DND-41 (cell line): Measurements from ENCODE around the gene SDCCAG8.

Experiments
- ATAC-seq: fragments of 200-7000 bp; cut with Tn5 transposase; 3 replicates; pipeline ENCODE4 v1.9.1; 2021; ENCODE audit warnings: low read depth; ENCODE audit not compliant: insufficient read depth
- DNase-seq: peaks from one replicate; pipeline ENCODE4 v3.0.0-alpha.2; 2020
- H2AFZ ChIP-seq: 2 replicates; pipeline ENCODE4 v1.6.0; 2012; ENCODE audit warnings: low read depth, low read length
- H3K27ac ChIP-seq: 2 replicates; pipeline ENCODE4 v1.5.1; 2012; ENCODE audit warnings: low read length, inconsistent platforms
- H3K27me3 ChIP-seq: fragments of 200-600 bp; sonication (generic); 2 replicates; pipeline ENCODE4 v1.6.0; 2012; ENCODE audit warnings: low read length, mild to moderate bottlenecking, inconsistent platforms; ENCODE audit not compliant: insufficient read depth, poor library complexity
- H3K36me3 ChIP-seq: 2 replicates; pipeline ENCODE4 v1.5.1; 2012; ENCODE audit warnings: low read length, inconsistent platforms; ENCODE audit not compliant: insufficient read depth
- H3K4me1 ChIP-seq: 2 replicates; pipeline ENCODE4 v1.5.1; 2012; ENCODE audit warnings: mild to moderate bottlenecking, low read length; ENCODE audit not compliant: insufficient read depth
- H3K4me2 ChIP-seq: 2 replicates; pipeline ENCODE4 v1.6.0; 2012; ENCODE audit warnings: mild to moderate bottlenecking, moderate library complexity, low read length, inconsistent platforms; ENCODE audit not compliant: insufficient read depth
- H3K4me3 ChIP-seq, 2 experiments: fragments of 200-600 bp in 1 of 2; shearing (Covaris generic) in 1 of 2; 2 replicates each; pipeline ENCODE4 v1.5.1; 2012 to 2016; ENCODE audit warnings: inconsistent platforms in 2 of 2, low read length in 2 of 2, mild to moderate bottlenecking in 2 of 2, low read depth in 1 of 2, moderate library complexity in 1 of 2
- H3K79me2 ChIP-seq: 2 replicates; pipeline ENCODE4 v1.6.0; 2012; ENCODE audit warnings: low read length, inconsistent platforms; ENCODE audit not compliant: insufficient read depth
- H3K9ac ChIP-seq: 2 replicates; pipeline ENCODE4 v1.6.0; 2012; ENCODE audit warnings: low read depth, mild to moderate bottlenecking, inconsistent platforms, low read length, moderate library complexity
- H3K9me3 ChIP-seq: 2 replicates; pipeline ENCODE4 v1.5.1; 2012; ENCODE audit warnings: low read length, moderate library complexity, mild to moderate bottlenecking, inconsistent platforms; ENCODE audit not compliant: insufficient read depth, severe bottlenecking
- H4K20me1 ChIP-seq: 2 replicates; pipeline ENCODE4 v1.6.0; 2012; ENCODE audit warnings: low read length; ENCODE audit not compliant: insufficient read depth
- CTCF ChIP-seq: IDR thresholded peaks from 2 replicates; pipeline ENCODE4 v1.5.1; 2012; ENCODE audit warnings: borderline replicate concordance, low read length, moderate library complexity, mild to moderate bottlenecking; ENCODE audit not compliant: poor library complexity, severe bottlenecking; ENCODE audit errors: extremely low read depth
- EZH2 ChIP-seq: IDR thresholded peaks from 3 replicates; pipeline ENCODE4 v1.6.1; 2012; ENCODE audit warnings: borderline replicate concordance, low read depth, mild to moderate bottlenecking, moderate library complexity, low read length, inconsistent platforms; ENCODE audit not compliant: severe bottlenecking

SDCCAG8 gene

GRCh38 chr1:243254927-243255790, 682 bp upstream of the SDCCAG8 start, which contains the start of gene CEP170:
Gene CEP170, minus strand, starts transcription at chr1:243255281. Its CDS starts 30,001 bp downstream, at chr1:243225280.
- Histone ChIP-seq H3K4me2 (peak within 1 kb of the TSS; percentile 73), H3K79me2 (peaks cover 94% of the 10 kb centered on the region), H3K9ac (peak within 1 kb of the TSS; percentile 83), H3K27me3 (no peaks in the 10 kb centered on the region), H3K4me1 (peaks cover 36% of the 10 kb centered on the region), H4K20me1 (peaks cover 10% of the 10 kb centered on the region; the same call in 1 of the 2 replicates), H3K9me3 (no peaks in the 10 kb centered on the region), H2AFZ (peak within 1 kb of the TSS; percentile 87), H3K36me3 (no peaks in the 10 kb centered on the region), H3K4me3 (peak within 1 kb of the TSS; percentile 41 to 70), H3K27ac (peak within 1 kb of the TSS; percentile 98)
- DNase-seq (peak; percentile 95), ATAC-seq (peak; percentile 64)
- no peak for TF ChIP-seq CTCF
- TF ChIP-seq EZH2 = no peak

GRCh38 chr1:243256590-243256989, 749 bp downstream of the SDCCAG8 start:
- peak overlapping the region; percentile 83 for H3K9ac ChIP-seq
- DNase-seq = no peak
- H3K4me1 ChIP-seq = peaks cover 36% of the 10 kb centered on the region
- H3K27me3 ChIP-seq = no peaks in the 10 kb centered on the region
- peak overlapping the region; percentile 73 for H3K4me2 ChIP-seq
- H3K36me3 ChIP-seq = no peaks in the 10 kb centered on the region
- H3K4me3 ChIP-seq = peak overlapping the region; percentile 41 to 70
- H4K20me1 ChIP-seq = peaks cover 3% of the 10 kb centered on the region; the same call in 1 of the 2 replicates
- no peak overlapping the region; the same call in 1 of the 2 replicates for H2AFZ ChIP-seq
- H3K9me3 ChIP-seq = no peaks in the 10 kb centered on the region
- H3K27ac ChIP-seq = peak overlapping the region; percentile 89
- TF ChIP-seq CTCF (no peak), EZH2 (no peak)
- ATAC-seq = no peak
- H3K79me2 ChIP-seq = peaks cover 91% of the 10 kb centered on the region

GRCh38 chr1:243257189-243257588, 1.3 kb downstream of the SDCCAG8 start:
- no peak for ATAC-seq
- H4K20me1 ChIP-seq = peaks cover 3% of the 10 kb centered on the region; the same call in 1 of the 2 replicates
- H3K27ac ChIP-seq = no peak overlapping the region
- H3K27me3 ChIP-seq = no peaks in the 10 kb centered on the region
- peak overlapping the region in 1 of 2 experiments; percentile 70; a peak in 2 of 4 replicates for H3K4me3 ChIP-seq
- no peak for DNase-seq
- no peaks in the 10 kb centered on the region for H3K36me3 ChIP-seq
- TF ChIP-seq EZH2 = no peak
- TF ChIP-seq CTCF = no peak
- H3K9ac ChIP-seq = peak overlapping the region; percentile 83
- H3K4me2 ChIP-seq = peak overlapping the region; percentile 73
- H3K79me2 ChIP-seq = peaks cover 85% of the 10 kb centered on the region
- no peaks in the 10 kb centered on the region for H3K9me3 ChIP-seq
- peaks cover 36% of the 10 kb centered on the region for H3K4me1 ChIP-seq
- no peak overlapping the region for H2AFZ ChIP-seq
